ENCODE results near the gene RPTN. TPM values are rescaled to one million over a fixed set of nuclear protein-coding genes. Genes with fewer than 3 reads are reported as not detected.

RPTN gene
- polyA plus RNA-seq, 2 of the 4 experiments (the other 2 are of a cell fraction) = not detected

DNA sequence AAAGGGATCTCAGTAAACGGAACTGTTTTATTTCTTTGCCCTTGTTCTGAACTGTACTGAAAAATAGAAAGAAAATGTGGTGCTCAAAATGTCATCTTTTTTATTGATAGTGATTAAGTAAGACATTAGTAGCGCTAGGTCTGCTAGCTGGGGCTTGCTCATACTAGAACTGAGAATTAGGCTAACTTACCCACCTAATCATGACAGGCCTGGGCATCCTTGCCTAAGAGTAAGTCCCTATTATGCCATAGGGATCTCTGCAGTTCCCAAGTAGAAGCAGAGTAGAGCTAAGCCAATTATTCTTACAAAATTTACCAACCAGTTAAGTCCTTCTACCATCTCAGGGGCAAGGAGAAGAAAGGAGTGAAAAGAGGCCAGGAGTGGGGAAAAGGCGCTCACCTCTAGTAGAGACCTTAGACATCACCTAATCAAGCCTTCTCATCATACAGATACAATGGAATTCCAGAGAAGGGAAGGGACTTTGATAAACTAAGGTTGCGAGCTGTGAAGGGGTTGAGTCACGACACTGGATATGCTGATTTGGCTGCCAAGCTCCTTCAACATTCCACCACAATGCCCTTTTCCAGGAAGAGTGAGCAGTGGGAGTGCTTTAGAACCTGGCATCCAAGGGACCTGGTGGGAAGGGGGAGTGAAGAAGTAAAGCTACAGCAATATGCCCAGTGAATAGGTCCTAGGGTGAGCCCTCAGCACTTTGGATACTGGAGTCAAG, 27.7 kb upstream of the RPTN start:
- peaks cover 27% of the 10 kb centered on the region for H3K4me1 ChIP-seq
- no peak for FAIRE-seq
- no peak for DNase-seq (ENCODE audit: low read depth in 1 of 2, low spot score in 1 of 2)
- H3K4me2 ChIP-seq = no peak overlapping the region
- ChIA-PET POLR2A (interaction anchor here (0.6 to 1.7 kb wide), 2 partner anchors 139 to 200 kb away, joined by 4 to 8 read pairs; no protein-coding TSS in a partner anchor), CTCF (interaction anchor here (0.6 to 18.0 kb wide), 23 partner anchors 11 to 891 kb away, joined by 3 to 357 read pairs (median 12); partner anchors contain the start of gene TCHH)
- no peaks in the 10 kb centered on the region for H3K9me3 ChIP-seq
- no peak for ATAC-seq
- TF ChIP-seq, protein P1, sequence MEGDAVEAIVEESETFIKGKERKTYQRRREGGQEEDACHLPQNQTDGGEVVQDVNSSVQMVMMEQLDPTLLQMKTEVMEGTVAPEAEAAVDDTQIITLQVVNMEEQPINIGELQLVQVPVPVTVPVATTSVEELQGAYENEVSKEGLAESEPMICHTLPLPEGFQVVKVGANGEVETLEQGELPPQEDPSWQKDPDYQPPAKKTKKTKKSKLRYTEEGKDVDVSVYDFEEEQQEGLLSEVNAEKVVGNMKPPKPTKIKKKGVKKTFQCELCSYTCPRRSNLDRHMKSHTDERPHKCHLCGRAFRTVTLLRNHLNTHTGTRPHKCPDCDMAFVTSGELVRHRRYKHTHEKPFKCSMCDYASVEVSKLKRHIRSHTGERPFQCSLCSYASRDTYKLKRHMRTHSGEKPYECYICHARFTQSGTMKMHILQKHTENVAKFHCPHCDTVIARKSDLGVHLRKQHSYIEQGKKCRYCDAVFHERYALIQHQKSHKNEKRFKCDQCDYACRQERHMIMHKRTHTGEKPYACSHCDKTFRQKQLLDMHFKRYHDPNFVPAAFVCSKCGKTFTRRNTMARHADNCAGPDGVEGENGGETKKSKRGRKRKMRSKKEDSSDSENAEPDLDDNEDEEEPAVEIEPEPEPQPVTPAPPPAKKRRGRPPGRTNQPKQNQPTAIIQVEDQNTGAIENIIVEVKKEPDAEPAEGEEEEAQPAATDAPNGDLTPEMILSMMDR (IDR thresholded peaks at IDR 0.05) = no peak
- TF ChIP-seq, protein P2, sequence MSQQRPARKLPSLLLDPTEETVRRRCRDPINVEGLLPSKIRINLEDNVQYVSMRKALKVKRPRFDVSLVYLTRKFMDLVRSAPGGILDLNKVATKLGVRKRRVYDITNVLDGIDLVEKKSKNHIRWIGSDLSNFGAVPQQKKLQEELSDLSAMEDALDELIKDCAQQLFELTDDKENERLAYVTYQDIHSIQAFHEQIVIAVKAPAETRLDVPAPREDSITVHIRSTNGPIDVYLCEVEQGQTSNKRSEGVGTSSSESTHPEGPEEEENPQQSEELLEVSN (IDR thresholded peaks at IDR 0.05; ENCODE audit: borderline replicate concordance, low read depth) = no peak
- TF ChIP-seq, protein P3, sequence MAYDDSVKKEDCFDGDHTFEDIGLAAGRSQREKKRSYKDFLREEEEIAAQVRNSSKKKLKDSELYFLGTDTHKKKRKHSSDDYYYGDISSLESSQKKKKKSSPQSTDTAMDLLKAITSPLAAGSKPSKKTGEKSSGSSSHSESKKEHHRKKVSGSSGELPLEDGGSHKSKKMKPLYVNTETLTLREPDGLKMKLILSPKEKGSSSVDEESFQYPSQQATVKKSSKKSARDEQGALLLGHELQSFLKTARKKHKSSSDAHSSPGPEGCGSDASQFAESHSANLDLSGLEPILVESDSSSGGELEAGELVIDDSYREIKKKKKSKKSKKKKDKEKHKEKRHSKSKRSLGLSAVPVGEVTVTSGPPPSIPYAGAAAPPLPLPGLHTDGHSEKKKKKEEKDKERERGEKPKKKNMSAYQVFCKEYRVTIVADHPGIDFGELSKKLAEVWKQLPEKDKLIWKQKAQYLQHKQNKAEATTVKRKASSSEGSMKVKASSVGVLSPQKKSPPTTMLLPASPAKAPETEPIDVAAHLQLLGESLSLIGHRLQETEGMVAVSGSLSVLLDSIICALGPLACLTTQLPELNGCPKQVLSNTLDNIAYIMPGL (CRISPR knock-in tag; IDR thresholded peaks at IDR 0.05; ENCODE audit: borderline replicate concordance) = no peak
- TF ChIP-seq CHD2 (IDR thresholded peaks at IDR 0.05; ENCODE audit: low read length, partially characterized antibody) (no peak), MAZ (IDR thresholded peaks at IDR 0.05; ENCODE audit: borderline replicate concordance, low read depth, low read length) (no peak), RARB (CRISPR knock-in tag; IDR thresholded peaks at IDR 0.05) (no peak), JUN (IDR thresholded peaks at IDR 0.05) (no peak), NR3C1 (IDR thresholded peaks at IDR 0.05) (no peak), GATA3 (IDR thresholded peaks at IDR 0.05; ENCODE audit: borderline replicate concordance) (no peak)
- 64% methylated on average over 5 of the region's 5 CpGs for WGBS (ENCODE audit: missing lambda C conversion rate)
- no peak overlapping the region for H3K4me3 ChIP-seq
- no peak overlapping the region for H3K27ac ChIP-seq

DNA sequence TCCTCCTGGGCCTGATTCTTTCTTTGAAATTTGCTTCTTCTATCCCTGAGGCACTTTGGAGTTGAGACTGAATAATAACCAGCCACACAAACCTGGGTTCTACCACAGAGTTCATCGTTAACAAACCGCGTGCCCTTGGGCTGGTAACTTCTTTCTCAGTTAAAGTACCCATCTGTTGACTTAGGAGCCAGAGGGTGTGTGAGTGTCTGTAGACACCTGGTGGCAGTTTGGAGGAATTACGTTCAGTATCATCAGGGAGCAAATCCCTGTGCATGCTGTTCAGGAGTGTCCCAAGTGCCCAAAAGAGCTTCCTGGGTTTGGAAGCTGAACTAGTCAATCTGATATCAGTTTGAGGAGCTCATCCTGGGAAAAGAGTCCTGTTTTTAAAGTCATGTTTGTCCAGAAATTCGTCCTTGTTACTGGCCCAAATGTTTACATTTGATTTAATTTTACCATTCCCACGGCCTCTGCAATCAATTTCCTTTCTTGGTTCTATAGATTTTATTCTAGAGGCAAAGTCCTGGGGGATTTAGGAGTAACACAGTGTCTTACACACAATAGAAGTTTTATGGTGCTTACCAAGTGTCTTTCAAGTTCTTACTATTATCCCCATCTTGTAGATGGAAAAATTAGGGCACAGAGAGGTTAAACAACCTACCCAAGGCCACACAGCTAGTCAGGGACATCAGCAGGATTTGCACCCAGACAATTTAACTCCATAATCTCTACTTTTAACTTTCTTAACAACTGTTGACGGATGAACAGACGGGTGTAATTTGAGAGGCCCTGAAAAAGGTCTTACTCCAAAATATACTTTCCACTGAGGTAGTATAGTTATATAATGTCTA, 26.7 kb upstream of the RPTN start:
- peak; percentile 44 to 82 for DNase-seq (ENCODE audit: low read depth in 1 of 2, low spot score in 1 of 2)
- WGBS (ENCODE audit: missing lambda C conversion rate) = 20% methylated on average over 8 of the region's 8 CpGs
- TF ChIP-seq, protein P4, sequence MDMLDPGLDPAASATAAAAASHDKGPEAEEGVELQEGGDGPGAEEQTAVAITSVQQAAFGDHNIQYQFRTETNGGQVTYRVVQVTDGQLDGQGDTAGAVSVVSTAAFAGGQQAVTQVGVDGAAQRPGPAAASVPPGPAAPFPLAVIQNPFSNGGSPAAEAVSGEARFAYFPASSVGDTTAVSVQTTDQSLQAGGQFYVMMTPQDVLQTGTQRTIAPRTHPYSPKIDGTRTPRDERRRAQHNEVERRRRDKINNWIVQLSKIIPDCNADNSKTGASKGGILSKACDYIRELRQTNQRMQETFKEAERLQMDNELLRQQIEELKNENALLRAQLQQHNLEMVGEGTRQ (IDR thresholded peaks at IDR 0.05) = no peak
- TF ChIP-seq, protein P1 (IDR thresholded peaks at IDR 0.05) = peak; percentile 86
- TF ChIP-seq ZFP36 (IDR thresholded peaks at IDR 0.05; ENCODE audit: borderline replicate concordance, partially characterized antibody) (peak; percentile 57), NFE2L2 (conservative IDR thresholded peaks at IDR 0.05; ENCODE audit: low read length) (no peak), HOXB13 (CRISPR knock-in tag; IDR thresholded peaks at IDR 0.05; ENCODE audit: low read depth) (no peak), ZC3H11A (IDR thresholded peaks at IDR 0.05) (no peak), FOSB (CRISPR knock-in tag; IDR thresholded peaks at IDR 0.05) (no peak), POLR2AphosphoS2 (conservative IDR thresholded peaks at IDR 0.05; ENCODE audit: low read length) (no peak), MAZ (IDR thresholded peaks at IDR 0.05; ENCODE audit: borderline replicate concordance, low read depth, low read length) (no peak), RAD21 (conservative IDR thresholded peaks at IDR 0.05 in 1 of 2, IDR thresholded peaks at IDR 0.05 in 1 of 2) (peak; percentile 89), JUN (IDR thresholded peaks at IDR 0.05) (no peak), ESRRA (IDR thresholded peaks at IDR 0.05; ENCODE audit: borderline replicate concordance, low read length) (no peak), SMC3 (IDR thresholded peaks at IDR 0.05) (peak; percentile 96)
- TF ChIP-seq, protein P5, sequence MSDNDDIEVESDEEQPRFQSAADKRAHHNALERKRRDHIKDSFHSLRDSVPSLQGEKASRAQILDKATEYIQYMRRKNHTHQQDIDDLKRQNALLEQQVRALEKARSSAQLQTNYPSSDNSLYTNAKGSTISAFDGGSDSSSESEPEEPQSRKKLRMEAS (IDR thresholded peaks at IDR 0.05) = peak; percentile 47; the same call in 1 of the 2 replicates

More for the DNA sequence above, 26.7 kb upstream of the RPTN start:
- Histone ChIP-seq H3K9me3 (no peaks in the 10 kb centered on the region), H3K4me1 (peaks cover 23% of the 10 kb centered on the region), H3K27ac (0 out of 6 replicates have a peak overlapping the region, but pooled peaks of 1 of the 2 experiments have one; percentile 16), H3K4me3 (no peak overlapping the region), H3K4me2 (no peak overlapping the region)
- POLR2A ChIA-PET = interaction anchor here (0.6 to 1.7 kb wide), 3 partner anchors 138 to 273 kb away, joined by 3 to 8 read pairs (median 4); no protein-coding TSS in a partner anchor
- CTCF ChIA-PET = interaction anchor here (0.6 to 18.0 kb wide), 48 partner anchors 12 to 825 kb away, joined by 3 to 357 read pairs (median 4); partner anchors contain the start of genes FLG2, TCHH and TCHHL1
- FAIRE-seq = no peak
- ATAC-seq = peak; percentile 65 to 74; a peak in 5 of 6 replicates
